Left colon (tissue), 2 donors: ENCODE results near the gene RILPL2. TPM values are rescaled to one million over a fixed set of nuclear protein-coding genes. Genes with fewer than 3 reads are reported as not detected.
"Not testable (repeated sequence)": the region's sequence is repeated elsewhere in the genome, so short reads cannot be mapped to it uniquely, and the experiment has no call there.

ENCODE experiments used
- ATAC-seq: fragments of 200-7000 bp; cut with Tn5 transposase; one replicate; pipeline ENCODE4 v1.9.1; 2020; ENCODE audit warnings: mild to moderate bottlenecking, moderate library complexity
- DNase-seq, 2 donors: peaks; one replicate each; pipeline ENCODE4 v3.0.0-alpha.2; 2020
- intact Hi-C, 2 donors: fragments of 100-400 bp; cut with DNase I in 1 of 2; cut with micrococcal nuclease in 1 of 2; formaldehyde crosslinking; loops; one replicate each; pipeline versions ENCODE4 v1.11.2 to v1.14.0; 2022; cut with DNase I, micrococcal nuclease
- total RNA-seq, 2 donors: library from RNA; stranded (reverse); fragmentation: NEBNext Ultra II Directional; extraction: Animal tissue kit (Norgen Biotek cat#: 25700); gene quantifications; one replicate each; pipeline ENCODE4 v1.2.1, GENCODE V29; 2021
- donor health status: DM: no; HTN: no; CAD: no.
- donor health status: DM: yes; HTN: yes; CAD: no.

The RILPL2 gene
- total RNA-seq, 2 donors from 2014 or later, result 1.1 to 1.9 TPM

DNA sequence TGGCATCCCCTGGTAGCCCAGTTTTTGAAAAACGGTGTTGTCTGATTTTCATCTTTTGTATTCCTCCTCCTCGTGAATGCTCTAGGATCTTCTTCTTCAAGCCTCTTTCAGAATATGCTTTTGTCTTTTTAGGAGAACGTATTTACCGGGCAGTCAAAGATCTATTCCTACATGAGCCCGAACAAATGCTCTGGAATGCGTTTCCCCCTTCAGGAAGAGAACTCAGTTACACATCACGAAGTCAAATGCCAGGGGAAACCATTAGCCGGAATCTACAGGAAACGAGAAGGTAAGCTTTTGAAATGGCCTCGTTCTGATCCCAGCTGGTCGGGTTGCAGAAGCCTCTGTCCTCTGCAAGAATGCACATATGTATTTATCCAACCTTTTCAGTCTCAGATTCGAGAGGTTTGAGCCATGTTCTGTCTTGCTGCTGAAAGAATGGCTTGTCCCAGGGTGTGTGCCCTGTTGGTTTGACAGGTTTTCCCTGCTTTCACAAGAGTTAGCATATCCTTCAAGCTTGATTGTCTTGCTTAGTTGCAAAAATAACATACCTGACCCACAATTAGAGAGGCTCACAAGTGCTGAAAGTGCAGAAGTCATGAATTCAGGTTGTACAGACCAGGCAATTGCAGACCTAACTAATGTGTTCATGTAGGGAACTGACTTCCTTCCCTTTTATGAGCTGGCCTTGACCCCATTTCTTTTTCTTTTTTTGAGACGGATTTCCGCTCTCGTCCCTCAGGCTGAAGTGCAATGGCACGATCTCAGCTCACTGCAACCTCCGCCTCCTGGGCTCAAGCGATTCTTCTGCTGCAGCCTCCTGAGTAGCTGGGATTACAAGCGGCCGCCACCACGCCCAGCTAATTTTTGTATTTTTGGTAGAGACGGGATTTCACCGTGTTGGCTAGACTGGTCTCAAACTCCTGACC lies 45.7 kb downstream of the RILPL2 start:
- ATAC-seq (no peak), DNase-seq (no peak)
- intact Hi-C loops, result no loop called here

- ATAC-seq, result peak; percentile 82
- intact Hi-C loops, result no loop called here
Measured at GRCh38 chr12:123389560-123390351, 46.7 kb downstream of the RILPL2 start.

GRCh38 chr12:123388951-123389559 lies 47.4 kb downstream of the RILPL2 start:
- ATAC-seq, result peak; percentile 2
- intact Hi-C loops, result no loop called here
- no peak for DNase-seq

More at GRCh38 chr12:123389560-123390351, 46.7 kb downstream of the RILPL2 start:
- DNase-seq, result peak; percentile 81

GRCh38 chr12:123388177-123388950 lies 48.1 kb downstream of the RILPL2 start:
- intact Hi-C loops, result no loop called here
- peak; percentile 56 for ATAC-seq
- peak; percentile 74 to 82 for DNase-seq

DNA sequence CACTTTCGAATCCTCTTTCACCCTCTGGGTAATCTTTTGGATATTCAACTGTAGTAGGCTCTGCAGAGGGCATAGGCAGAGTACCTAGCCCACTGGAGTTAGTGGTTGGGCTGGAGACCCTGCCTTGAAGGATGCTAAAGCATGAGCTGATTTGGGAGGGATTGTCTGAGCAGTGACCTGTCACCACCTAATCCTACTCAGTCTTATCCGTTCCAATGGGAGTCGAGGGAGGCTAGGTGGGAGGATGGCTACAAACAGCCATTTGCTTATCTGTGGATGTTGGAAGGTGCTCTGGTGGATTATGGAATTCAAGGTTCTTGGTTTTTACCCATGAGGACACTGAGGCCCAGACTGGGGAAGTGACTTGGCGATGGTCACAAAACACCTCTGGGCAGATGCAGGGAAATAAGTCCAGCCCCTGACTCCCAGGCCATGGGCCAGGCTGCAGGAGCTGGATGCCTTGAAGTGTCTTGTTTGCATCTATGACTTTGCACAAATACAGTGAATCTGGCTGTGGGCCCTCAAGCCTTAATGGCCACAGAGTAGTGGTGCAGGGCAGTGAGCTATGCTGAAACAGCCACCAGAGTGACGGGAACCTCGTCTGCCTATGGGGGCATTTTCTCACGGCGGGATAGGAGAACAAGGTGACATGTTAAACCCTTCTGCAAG lies 48.8 kb downstream of the RILPL2 start:
- intact Hi-C loops, result no loop called here
- no peak for DNase-seq
- ATAC-seq, result no peak

DNA sequence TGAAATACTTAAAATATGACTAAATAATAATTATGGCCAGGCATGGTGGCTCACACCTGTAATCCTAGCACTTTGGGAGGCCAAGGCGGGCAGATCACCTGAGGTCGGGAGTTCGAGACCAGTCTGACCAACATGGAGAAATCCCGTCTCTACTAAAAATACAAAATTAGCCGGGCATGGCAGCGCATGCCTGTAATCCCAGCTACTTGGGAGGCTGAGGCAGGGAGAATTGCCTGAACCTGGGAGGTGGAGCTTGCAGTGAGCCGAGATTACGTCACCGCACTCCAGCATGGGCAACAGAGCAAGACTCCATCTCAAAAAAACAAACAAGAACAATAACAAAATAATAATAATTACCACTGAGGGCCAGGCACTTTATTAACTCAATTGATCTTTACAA lies 50.9 kb downstream of the RILPL2 start:
- intact Hi-C loops, ATAC-seq, DNase-seq: not testable (repeated sequence)

GRCh38 chr12:123384994-123385376 lies 51.5 kb downstream of the RILPL2 start:
- intact Hi-C loops, result no loop called here
- no peak for DNase-seq
- ATAC-seq, result no peak

DNA sequence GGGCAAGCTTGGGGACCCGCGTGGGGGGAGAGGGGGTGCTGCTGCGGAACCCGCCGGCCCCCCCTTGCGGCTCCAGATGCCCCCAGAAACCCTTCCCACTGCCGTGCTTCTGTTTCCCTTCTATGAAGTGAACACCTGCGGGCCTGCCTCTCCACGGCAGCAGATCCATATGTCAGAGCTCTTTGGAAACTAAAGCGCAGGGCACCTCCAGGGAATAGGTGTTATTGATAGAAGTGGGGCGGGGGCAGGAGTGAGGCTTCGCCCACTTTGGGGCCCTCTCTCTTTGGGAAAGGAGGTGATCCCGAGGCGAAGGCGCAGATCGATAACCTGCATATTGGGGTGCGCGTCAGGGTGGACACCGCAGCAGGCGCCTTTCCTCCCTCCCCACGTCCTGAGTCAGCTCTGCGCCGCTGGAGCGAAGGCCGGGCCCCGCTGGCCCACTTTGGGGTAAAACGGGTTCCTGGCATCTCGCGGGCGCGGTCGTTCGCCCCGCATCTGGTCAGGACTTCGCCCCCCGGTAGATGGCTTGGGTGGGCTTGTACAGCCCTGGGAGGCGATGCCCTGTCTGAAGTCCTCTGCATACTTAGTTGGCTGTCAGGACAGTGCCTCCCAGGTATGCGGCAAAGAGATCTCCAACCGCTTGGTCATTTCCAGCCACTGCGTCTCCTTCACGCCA lies 52.0 kb downstream of the RILPL2 start:
- intact Hi-C loops, result no loop called here
- ATAC-seq (no peak), DNase-seq (peak in 1 of 2 donors; percentile 43)

DNA sequence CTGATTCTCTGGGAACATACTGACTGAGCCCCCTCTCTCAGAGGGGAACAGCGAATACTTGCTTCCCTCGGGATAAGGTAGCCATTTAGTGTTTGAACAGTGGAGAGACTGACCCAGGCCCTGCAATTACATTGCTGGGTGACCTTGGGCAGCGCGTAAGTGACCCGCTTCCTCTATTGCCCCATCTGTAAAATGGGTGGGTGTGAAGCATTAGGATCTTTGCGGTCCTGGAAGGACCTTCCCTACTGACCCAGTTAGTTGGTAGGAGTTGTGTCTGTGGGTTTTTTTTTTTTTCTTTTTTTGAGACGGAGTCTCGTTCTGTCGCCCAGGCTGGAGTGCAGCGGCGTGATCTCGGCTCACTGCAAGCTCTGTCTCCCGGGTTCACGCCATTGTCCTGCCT lies 53.8 kb downstream of the RILPL2 start:
- DNase-seq (no peak), ATAC-seq (no peak)
- intact Hi-C loops, result no loop called here

DNA sequence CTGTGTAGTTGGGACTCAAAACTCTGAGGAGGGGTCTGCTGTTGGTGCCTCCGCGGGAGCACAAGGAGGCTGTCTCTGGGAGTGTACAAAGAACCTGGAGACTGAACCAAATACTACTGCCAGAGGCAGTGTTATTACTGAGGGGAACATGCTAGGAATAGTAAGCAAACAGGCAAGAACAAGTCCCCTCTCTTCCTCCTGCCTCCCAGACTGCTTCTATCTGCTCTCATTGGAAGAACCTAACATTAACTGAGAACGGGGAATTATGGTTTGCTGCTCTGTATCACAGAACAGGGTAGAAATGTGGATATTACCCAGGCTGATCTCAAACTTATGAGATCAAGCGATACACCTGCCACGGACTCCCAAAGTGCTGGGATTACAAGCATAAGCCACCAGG lies 57.1 kb downstream of the RILPL2 start:
- intact Hi-C loops, result no loop called here
- ATAC-seq, result no peak

GRCh38 chr12:123372415-123372814 lies 64.1 kb downstream of the RILPL2 start:
- DNase-seq, ATAC-seq, intact Hi-C loops: not testable (repeated sequence)

More for the DNA sequence above, 57.1 kb downstream of the RILPL2 start:
- no peak for DNase-seq

DNA sequence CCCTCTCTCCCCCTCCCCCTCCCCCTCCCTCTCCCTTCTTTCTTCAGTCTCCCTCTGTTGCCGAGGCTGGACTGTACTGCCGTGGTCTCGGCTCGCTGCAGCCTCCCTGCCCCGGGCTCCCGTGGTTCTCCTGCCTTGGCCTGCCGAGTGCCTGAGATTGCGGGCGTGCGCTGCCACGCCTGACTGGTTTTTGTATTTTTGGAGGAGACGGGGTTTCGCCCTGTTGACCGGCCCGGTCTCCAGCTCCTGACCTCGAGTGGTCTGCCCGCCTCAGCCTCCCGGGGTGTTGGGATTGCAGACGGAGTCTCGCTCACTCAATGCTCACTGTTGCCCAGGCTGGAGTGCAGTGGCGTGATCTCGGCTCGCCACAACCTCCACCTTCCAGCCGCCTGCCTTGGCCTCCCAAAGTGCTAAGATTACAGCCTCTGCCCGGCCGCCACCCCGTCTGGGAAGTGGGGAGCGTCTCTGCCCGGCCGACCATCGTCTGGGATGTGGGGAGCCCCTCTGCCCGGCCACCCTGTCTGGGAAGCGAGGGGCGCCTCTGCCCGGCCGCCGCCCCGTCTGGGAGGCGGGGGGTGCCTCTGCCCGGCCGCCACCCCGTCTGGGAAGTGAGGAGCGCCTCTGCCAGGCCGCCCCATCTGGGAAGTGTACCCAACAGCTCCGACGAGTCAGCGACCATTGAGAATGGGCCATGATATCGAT lies 64.7 kb downstream of the RILPL2 start:
- ATAC-seq, DNase-seq, intact Hi-C loops: not testable (repeated sequence)

DNA sequence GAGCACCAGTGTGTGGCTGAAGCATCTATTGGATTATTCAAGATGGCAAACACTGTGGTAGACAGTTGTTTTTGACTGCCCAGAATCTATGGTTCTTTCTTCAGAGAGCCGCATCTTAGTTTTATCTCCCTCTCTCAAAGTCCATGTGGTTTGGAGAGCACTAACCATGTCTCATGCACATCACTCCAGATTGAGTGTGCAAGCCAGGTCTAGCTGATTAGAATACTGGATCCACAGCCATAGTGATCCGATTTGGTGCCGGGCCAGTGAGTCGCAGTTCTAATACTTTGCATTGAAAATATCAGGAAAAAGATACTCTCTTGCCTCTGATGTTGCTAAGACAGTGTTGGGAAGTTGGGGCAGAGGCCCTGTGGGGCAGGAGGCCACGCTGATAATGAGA lies 67.3 kb downstream of the RILPL2 start:
- DNase-seq (no peak), ATAC-seq (no peak)
- intact Hi-C loops, result no loop called here

DNA sequence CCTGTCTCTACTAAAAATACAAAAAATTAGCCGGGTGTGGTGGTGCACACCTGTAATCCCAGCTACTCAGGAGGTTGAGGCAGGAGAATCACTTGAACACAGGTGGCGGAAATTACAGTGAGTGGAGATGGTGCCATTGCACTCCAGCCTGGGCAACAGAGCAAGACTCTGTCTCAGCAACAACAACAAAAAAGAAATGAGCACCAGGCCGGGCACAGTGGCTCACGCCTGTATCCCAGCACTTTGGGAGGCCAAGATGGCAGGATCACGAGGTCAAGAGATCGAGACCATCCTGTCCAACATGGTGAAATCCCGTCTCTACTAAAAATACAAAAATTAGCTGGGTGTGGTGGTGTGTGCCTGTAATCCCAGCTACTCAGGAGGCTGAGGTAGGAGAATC lies 68.1 kb downstream of the RILPL2 start:
- intact Hi-C loops, result not testable (repeated sequence)

DNA sequence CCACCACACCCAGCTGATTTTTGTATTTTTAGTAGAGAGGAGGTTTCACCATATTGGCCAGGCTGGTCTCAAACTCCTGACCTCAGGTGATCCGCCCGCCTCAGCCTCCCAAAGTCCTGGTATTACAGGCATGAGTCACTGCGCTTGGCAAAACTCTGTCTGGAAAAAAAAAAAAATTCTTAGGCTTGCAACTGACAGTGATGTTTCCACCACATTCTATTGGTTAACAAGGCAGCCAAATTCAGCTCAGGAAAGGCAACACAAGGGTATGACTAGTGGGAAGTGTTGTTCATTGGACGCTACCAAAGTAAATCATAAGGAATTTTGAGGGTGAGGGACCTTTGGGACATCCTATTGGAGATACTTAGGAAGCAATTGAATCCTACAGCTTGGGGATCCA lies 69.0 kb downstream of the RILPL2 start:
- intact Hi-C loops, result no loop called here
- DNase-seq (no peak), ATAC-seq (no peak)

More for the DNA sequence above, 68.1 kb downstream of the RILPL2 start:
- not testable (repeated sequence) for ATAC-seq, DNase-seq
